Activated CD8-positive, alpha-beta memory T cell treated with anti-CD3 and anti-CD28 coated beads, Interleukin-2, amount 10 ng/mL, durations not matched to agents 7 days and 5 days (primary cell): Measurements from ENCODE around the gene CDK19. TPM values are rescaled to one million over a fixed set of nuclear protein-coding genes. Genes with fewer than 3 reads are reported as not detected.

Source experiments
- ATAC-seq: fragments of 150-1000 bp; cut with Tn5 transposase; one replicate; pipeline ENCODE4 v1.10.0; 2021; ENCODE audit warnings: moderate library complexity
- CTCF ChIA-PET: fragments of 350-600 bp; sonication (Branson Sonifier 250); formaldehyde crosslinking; loops from one replicate; lab custom pipeline; 2021; ENCODE audit warnings: antibody characterized with exemption; lab: Charles Lee
- DNase-seq: peaks from one replicate; pipeline ENCODE4 v3.0.0-alpha.2; 2020
- H3K27ac Mint-ChIP-seq: one replicate; pipeline ENCODE4 v1.8.0; 2021; ENCODE audit warnings: mild to moderate bottlenecking, mixed read lengths
- H3K27me3 Mint-ChIP-seq: one replicate; pipeline ENCODE4 v1.8.0; 2021; ENCODE audit warnings: mixed read lengths
- H3K36me3 Mint-ChIP-seq: one replicate; pipeline ENCODE4 v1.8.0; 2021; ENCODE audit warnings: mild to moderate bottlenecking, mixed read lengths
- H3K4me1 Mint-ChIP-seq: one replicate; pipeline ENCODE4 v1.8.0; 2021; ENCODE audit warnings: mixed read lengths
- H3K4me3 Mint-ChIP-seq: one replicate; pipeline ENCODE4 v1.8.0; 2021; ENCODE audit warnings: mild to moderate bottlenecking, moderate library complexity, mixed read lengths
- H3K9me3 Mint-ChIP-seq: one replicate; pipeline ENCODE4 v1.8.0; 2022; ENCODE audit warnings: low read depth, mixed read lengths
- total RNA-seq, 2 experiments: library from RNA; stranded (reverse); gene quantifications; one replicate each; pipeline ENCODE4 v1.2.3, GENCODE V29; 2021

Gene CDK19
- total RNA-seq, 2 experiments from 2014 or later: 27.8 to 29.4 TPM

DNA sequence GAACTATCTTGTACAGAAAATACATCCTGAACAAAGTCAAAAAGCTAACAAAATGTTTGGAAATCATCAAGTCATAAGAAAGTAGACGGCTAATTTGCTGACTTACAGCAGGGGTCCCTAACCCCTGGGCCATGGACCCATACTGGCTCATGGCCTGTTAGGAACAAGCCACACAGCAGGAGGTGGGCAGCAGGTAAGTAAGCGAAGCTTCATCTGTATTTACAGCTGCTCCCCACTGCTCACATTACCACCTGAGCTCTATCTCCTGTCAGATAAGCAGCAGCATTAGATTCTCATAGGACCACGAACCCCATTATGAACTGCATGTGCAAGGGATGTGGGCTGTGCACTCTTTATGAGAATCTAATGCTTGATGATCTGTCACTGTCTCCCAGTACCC lies 115.5 kb downstream of the CDK19 start:
- Mint-ChIP-seq H3K27me3 (no peaks in the 10 kb centered on the region), H3K36me3 (peaks cover 12% of the 10 kb centered on the region), H3K4me1 (peaks cover 2% of the 10 kb centered on the region), H3K27ac (no peak overlapping the region), H3K9me3 (no peaks in the 10 kb centered on the region), H3K4me3 (no peak overlapping the region)
- no peak for ATAC-seq
- CTCF ChIA-PET: interaction anchor here (0.7 to 1.2 kb wide), 2 partner anchors 129 to 247 kb away, joined by 3 to 4 read pairs; no protein-coding TSS in a partner anchor
- DNase-seq: no peak

DNA sequence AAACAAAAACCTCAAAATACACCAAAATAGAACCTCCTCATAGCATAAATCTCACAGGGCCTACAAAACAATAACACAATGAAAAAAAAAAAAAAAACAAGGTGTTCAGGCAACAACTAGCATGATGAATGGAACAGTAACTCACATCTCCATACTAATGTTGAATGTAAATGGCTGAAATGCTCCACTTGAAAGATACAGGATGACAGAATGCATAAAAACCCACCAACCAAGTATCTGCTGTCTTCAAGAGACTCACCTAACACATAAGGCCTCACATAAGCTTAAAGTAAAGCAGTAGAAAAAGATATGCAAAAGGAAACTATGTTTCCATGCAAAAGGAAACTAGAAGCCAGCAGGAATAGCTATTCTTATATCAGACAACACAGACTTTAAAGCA lies 121.3 kb downstream of the CDK19 start:
- peaks cover 7% of the 10 kb centered on the region for H3K4me1 Mint-ChIP-seq
- CTCF ChIA-PET: interaction anchor here (1.9 kb wide), 1 partner anchor 11 kb away, joined by 7 read pairs; no protein-coding TSS in a partner anchor
- peaks cover 17% of the 10 kb centered on the region for H3K36me3 Mint-ChIP-seq
- DNase-seq (no peak), ATAC-seq (no peak)
- no peaks in the 10 kb centered on the region for H3K27me3 Mint-ChIP-seq
- no peaks in the 10 kb centered on the region for H3K9me3 Mint-ChIP-seq
- H3K27ac Mint-ChIP-seq: no peak overlapping the region
- H3K4me3 Mint-ChIP-seq: no peak overlapping the region

DNA sequence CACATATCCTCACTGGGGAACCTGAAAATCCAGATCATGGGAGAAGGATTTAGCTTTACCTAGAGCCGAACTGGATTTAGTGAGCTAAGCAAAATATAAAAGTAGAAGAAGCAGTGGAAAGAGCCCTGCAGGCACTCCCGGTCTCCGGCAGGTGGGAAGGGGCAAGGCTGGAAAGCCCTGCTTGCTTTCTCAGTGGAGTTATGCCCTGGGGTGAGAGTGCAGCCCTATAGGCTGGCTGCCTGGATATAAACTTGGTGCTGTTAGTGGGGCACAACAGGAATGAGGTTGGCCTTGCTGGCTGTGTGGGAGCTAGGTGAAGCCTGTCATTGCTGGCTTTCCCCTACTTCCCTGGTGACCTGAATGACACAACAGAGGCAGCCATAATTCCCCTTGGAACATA lies 122.0 kb downstream of the CDK19 start:
- CTCF ChIA-PET: interaction anchor here (1.9 kb wide), 1 partner anchor 11 kb away, joined by 7 read pairs; no protein-coding TSS in a partner anchor

DNA sequence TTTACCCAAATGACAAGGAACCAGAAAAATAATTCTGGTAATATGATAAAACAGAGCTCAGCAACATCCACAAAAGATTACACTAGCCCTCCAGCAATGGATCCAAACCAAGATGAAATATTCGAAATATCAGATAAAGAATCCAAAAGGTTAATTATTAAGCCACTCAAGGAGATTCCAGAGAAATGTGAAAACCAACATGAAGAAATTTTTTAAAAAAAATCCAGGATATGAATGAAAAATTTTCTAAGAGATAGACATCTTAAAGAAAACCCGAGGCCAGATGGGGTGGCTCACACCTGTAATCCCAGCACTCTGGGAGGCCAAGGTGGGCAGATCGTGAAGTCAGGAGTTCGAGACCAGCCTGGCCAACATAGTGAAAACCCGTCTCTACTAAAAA lies 124.4 kb downstream of the CDK19 start:
- CTCF ChIA-PET: interaction anchor here (0.6 to 1.3 kb wide), 2 partner anchors 8 to 1472 kb away, joined by 3 read pairs; no protein-coding TSS in a partner anchor
- H3K4me1 Mint-ChIP-seq: peaks cover 23% of the 10 kb centered on the region
- H3K27me3 Mint-ChIP-seq: no peaks in the 10 kb centered on the region
- DNase-seq (no peak), ATAC-seq (no peak)
- no peak overlapping the region for H3K4me3 Mint-ChIP-seq
- peaks cover 12% of the 10 kb centered on the region for H3K36me3 Mint-ChIP-seq
- no peak overlapping the region for H3K27ac Mint-ChIP-seq
- H3K9me3 Mint-ChIP-seq: no peaks in the 10 kb centered on the region

More for the DNA sequence above, 122.0 kb downstream of the CDK19 start:
- H3K9me3 Mint-ChIP-seq: no peaks in the 10 kb centered on the region
- H3K27ac Mint-ChIP-seq: no peak overlapping the region
- H3K36me3 Mint-ChIP-seq: peaks cover 17% of the 10 kb centered on the region
- H3K4me1 Mint-ChIP-seq: peaks cover 14% of the 10 kb centered on the region
- no peak overlapping the region for H3K4me3 Mint-ChIP-seq
- no peaks in the 10 kb centered on the region for H3K27me3 Mint-ChIP-seq
- DNase-seq (no peak), ATAC-seq (no peak)

DNA sequence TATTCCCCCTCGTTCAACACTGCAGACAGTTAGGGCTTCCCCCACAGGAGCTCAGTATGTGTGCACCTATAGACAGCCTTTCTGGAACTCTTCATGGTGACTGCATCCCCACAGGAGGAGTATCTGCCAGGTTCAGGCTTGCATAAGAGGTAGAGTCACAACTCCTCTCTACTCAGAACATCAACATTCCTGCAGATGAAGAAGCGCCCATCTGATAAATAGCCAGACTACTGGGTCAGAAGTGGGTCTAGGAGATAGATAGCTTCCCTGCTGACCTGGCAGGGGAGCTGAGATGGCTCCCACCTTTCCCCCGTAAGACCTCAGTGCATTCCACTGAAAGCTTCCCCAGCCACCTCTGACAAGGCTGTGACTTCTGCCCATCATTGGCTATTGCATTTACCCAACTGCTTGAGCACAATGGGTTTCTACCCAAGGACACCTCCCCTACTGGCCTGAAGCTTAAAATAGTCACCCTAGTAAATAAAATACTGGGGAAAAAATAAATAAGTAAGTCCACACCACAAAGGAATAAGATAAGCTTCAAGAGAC lies 125.1 kb downstream of the CDK19 start:
- Mint-ChIP-seq H3K36me3 (peaks cover 9% of the 10 kb centered on the region), H3K27me3 (no peaks in the 10 kb centered on the region), H3K4me1 (peaks cover 23% of the 10 kb centered on the region), H3K9me3 (no peaks in the 10 kb centered on the region), H3K4me3 (no peak overlapping the region), H3K27ac (no peak overlapping the region)
- CTCF ChIA-PET: interaction anchor here (0.6 to 1.3 kb wide), 2 partner anchors 8 to 1473 kb away, joined by 3 read pairs; no protein-coding TSS in a partner anchor
- DNase-seq: no peak
- no peak for ATAC-seq

DNA sequence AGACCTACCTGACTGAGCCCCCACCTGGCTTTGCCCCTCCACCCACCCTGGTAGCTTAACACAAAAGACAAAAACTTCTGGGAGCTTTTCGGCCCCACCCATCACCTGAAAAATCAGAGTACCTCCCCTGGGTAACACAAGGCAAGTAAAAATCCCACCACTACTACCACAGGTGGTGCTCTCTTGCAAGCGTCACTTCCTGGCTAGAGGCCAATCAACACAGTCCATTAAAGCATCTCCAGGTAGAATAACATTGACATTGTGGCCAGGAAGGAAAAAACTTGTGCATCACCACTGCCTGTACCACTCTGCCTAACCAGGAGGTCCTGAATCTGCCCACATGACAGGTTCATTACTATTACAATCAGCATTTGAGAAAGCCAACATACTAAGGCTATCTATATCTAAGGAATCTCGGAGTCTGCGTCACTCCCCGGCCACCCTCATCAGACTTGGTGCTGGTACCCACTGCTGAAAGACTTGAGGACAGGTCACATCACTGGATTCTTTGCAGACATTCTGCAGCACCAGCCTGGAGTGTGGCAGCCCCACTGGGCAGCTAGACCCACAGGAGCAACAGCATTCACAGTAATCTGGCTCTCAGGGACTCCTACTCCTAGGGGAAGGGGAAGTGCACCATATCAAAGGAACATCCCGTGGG lies 125.9 kb downstream of the CDK19 start:
- CTCF ChIA-PET: interaction anchor here (0.8 kb wide), 1 partner anchor 118 kb away, joined by 3 read pairs; no protein-coding TSS in a partner anchor

DNA sequence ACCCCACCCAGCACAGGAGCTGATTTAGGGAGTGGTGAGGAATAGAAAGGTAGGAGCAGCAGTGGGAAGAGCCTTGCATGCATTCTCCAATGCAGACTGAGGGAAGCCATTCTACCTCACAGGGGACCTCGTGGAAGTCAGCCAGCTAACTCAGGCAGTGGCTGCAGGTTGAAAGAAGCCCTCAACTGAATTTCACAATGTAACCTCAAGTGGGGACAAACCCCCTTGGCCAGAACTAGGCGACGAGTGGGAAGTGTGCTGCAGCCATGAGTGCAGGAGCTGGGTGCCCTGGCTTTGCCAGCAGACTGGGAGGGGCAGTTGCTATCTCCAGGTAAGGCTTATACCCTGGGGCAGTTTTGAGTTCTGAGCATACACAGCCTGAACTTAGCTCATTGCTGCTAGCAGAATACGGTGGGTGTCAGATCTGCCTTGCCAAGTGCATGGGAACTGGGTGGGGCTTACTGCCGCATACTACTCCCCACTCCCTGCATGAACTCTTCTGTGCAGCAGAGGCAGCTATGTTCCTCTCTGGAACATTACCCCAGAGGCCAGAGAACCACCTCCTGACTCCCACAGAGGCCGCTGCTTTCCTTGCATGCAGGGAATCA lies 126.5 kb downstream of the CDK19 start:
- ATAC-seq: peak; percentile 52
- Mint-ChIP-seq H3K9me3 (no peaks in the 10 kb centered on the region), H3K36me3 (peaks cover 6% of the 10 kb centered on the region), H3K27me3 (no peaks in the 10 kb centered on the region), H3K4me3 (no peak overlapping the region), H3K4me1 (peaks cover 23% of the 10 kb centered on the region), H3K27ac (peak overlapping the region; percentile 17)
- DNase-seq: no peak
- CTCF ChIA-PET: interaction anchor here (0.8 kb wide), 1 partner anchor 119 kb away, joined by 3 read pairs; no protein-coding TSS in a partner anchor

More for the DNA sequence above, 125.9 kb downstream of the CDK19 start:
- H3K36me3 Mint-ChIP-seq: peaks cover 7% of the 10 kb centered on the region
- H3K4me1 Mint-ChIP-seq: peaks cover 23% of the 10 kb centered on the region
- H3K27ac Mint-ChIP-seq: peak overlapping the region; percentile 17
- H3K27me3 Mint-ChIP-seq: no peaks in the 10 kb centered on the region
- H3K4me3 Mint-ChIP-seq: no peak overlapping the region
- no peak for DNase-seq
- no peaks in the 10 kb centered on the region for H3K9me3 Mint-ChIP-seq
- ATAC-seq: peak; percentile 52

DNA sequence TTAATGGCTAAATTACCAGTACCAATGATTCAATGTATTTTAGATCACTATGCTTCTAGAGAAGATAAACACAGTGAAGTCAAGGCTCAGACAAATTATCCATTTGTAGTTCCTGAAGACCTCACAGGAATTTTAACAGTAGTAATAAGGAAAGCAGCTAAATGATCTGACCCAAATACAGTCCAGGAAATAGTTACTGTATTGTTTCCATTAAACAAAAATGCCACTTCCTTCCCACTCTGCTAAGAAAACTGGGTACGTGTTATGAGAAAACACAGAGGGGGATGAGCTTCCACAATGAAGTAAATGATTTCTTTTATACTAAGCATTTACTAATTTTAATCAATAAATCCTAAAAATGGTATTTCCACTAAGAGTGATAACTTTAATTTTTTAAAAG lies 127.9 kb downstream of the CDK19 start:
- DNase-seq (no peak), ATAC-seq (no peak)
- peak overlapping the region; percentile 24 for H3K27ac Mint-ChIP-seq
- H3K36me3 Mint-ChIP-seq: peaks cover 3% of the 10 kb centered on the region
- no peaks in the 10 kb centered on the region for H3K27me3 Mint-ChIP-seq
- H3K9me3 Mint-ChIP-seq: no peaks in the 10 kb centered on the region
- H3K4me1 Mint-ChIP-seq: peaks cover 27% of the 10 kb centered on the region
- CTCF ChIA-PET: interaction anchor here (0.9 kb wide), 2 partner anchors 262 to 295 kb away, joined by 3 to 4 read pairs; partner anchors contain the start of gene RPF2
- H3K4me3 Mint-ChIP-seq: no peak overlapping the region

DNA sequence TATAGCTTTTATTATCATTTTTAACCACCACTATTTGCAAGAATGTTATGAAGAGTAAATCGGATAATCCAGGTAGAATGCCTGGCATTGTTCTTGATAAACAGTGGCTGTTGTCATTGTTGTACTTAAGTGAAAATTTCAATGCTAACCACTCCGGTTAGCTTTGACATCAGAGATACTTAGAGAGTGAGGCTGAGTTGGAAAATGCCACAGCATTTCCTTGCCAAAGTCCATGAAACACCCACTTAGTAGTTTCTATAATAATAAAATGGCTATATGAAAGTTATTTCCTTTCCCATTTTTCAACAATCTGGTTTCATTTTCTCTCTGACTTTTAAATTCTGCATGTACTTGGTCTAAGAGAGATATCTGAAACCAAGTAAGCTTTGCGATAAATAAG lies 132.0 kb downstream of the CDK19 start:
- Mint-ChIP-seq H3K4me1 (peaks cover 21% of the 10 kb centered on the region), H3K9me3 (no peaks in the 10 kb centered on the region), H3K27ac (no peak overlapping the region), H3K4me3 (no peak overlapping the region), H3K36me3 (peaks cover 2% of the 10 kb centered on the region), H3K27me3 (no peaks in the 10 kb centered on the region)
- no peak for DNase-seq
- ATAC-seq: no peak
- CTCF ChIA-PET: interaction anchor here (0.7 to 3.4 kb wide), 18 partner anchors 9 to 317 kb away, joined by 3 to 83 read pairs (median 6); partner anchors contain the start of genes AMD1, CDK19 and GTF3C6

DNA sequence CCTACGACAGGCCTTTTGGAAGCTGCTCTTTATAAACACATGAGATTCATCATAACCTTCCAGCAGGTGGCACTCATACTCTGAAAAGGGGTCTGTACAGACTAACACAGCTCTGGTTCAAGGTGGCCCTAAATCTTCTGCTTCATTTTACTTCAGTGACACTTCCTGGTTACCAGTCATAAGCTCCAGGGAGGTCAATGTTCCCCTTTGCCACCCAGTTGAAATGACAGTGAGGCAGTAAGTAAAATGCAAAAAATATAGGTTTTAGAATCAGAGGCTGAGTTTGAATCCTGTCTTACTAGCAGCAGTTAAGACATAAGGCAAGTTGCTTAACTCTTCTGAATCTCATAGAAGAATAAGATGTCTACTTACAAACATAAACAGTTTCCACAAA lies 132.8 kb downstream of the CDK19 start:
- peaks cover 18% of the 10 kb centered on the region for H3K4me1 Mint-ChIP-seq
- peaks cover 2% of the 10 kb centered on the region for H3K36me3 Mint-ChIP-seq
- H3K9me3 Mint-ChIP-seq: no peaks in the 10 kb centered on the region
- ATAC-seq (peak; percentile 99), DNase-seq (peak; percentile 83)
- no peak overlapping the region for H3K4me3 Mint-ChIP-seq
- peak overlapping the region; percentile 46 for H3K27ac Mint-ChIP-seq
- no peaks in the 10 kb centered on the region for H3K27me3 Mint-ChIP-seq
- CTCF ChIA-PET: interaction anchor here (0.6 to 3.4 kb wide), 35 partner anchors 8 to 318 kb away, joined by 3 to 83 read pairs (median 4); partner anchors contain the start of genes AMD1, CDK19, GTF3C6 and RPF2

DNA sequence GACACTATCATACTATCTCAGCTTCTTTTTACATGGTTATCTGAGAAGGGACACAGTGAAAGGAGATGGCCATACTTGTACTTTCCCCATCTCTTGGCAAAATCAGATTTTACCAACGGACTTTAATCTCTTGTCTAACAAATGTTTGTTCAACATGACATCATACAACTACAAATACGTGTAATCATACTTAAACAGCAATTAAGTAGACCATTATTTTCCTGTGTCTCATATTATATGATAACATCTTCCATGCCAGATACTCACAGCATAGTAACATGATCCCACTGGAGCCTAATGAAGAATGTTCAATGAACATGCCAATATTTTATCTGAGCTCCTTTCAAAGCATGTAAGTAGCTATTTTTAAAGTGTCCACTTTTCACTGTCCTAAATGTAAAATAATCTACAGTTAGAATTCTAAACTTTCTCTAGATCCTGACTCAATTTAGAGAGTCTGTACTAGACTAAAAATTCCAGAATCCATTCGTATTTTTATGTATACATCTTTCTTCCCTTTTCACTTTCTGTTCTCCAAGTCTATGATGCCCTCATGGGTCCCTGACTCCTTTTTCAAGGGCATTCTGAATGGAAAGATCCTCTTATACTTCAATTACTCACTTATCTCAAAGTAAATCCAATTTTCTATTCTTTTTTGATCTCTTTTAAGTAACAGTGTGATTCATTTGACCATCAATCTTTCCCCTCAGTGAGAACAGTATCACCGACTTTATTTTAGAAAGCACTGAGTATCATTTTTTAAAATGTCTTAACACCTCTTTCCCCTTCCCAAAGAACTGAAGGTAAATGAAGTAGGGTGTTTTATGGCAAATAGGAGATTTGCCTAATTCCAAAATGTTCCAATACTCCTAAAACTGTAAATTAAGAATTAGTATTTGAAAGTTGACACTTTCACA lies 133.5 kb downstream of the CDK19 start:
- Mint-ChIP-seq H3K27me3 (no peaks in the 10 kb centered on the region), H3K4me1 (peaks cover 12% of the 10 kb centered on the region), H3K27ac (peak overlapping the region; percentile 46), H3K4me3 (no peak overlapping the region), H3K36me3 (peaks cover 2% of the 10 kb centered on the region), H3K9me3 (no peaks in the 10 kb centered on the region)
- no peak for ATAC-seq
- CTCF ChIA-PET: interaction anchor here (0.9 to 3.4 kb wide), 32 partner anchors 8 to 318 kb away, joined by 3 to 83 read pairs (median 4); partner anchors contain the start of genes AMD1, CDK19, GTF3C6 and RPF2
- no peak for DNase-seq

DNA sequence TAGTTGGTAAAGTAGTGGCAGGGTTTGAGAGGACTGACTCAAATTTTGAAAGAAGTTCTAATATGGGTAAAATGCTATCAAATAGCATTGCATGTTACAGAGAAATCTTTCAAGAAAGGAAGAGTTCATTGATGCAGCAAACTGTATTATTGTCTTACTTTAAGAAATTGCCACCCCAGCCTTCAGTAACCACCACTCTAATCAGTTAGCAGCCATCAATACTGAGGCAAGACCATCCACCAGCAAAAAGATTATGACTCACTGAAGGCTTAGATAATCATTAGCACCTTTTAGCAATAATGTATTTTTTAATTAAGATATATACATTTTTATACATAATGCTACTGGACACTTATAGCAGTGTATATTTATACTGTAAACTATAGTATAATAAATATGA lies 138.9 kb downstream of the CDK19 start:
- H3K4me1 Mint-ChIP-seq: peaks cover under 1% of the 10 kb centered on the region
- no peaks in the 10 kb centered on the region for H3K27me3 Mint-ChIP-seq
- CTCF ChIA-PET: interaction anchor here (1.3 kb wide), 1 partner anchor 215 kb away, joined by 4 read pairs; no protein-coding TSS in a partner anchor
- no peak overlapping the region for H3K4me3 Mint-ChIP-seq
- no peaks in the 10 kb centered on the region for H3K9me3 Mint-ChIP-seq
- no peak for ATAC-seq
- DNase-seq: no peak
- peaks cover 3% of the 10 kb centered on the region for H3K36me3 Mint-ChIP-seq
- no peak overlapping the region for H3K27ac Mint-ChIP-seq
